NCI-H526 (cell line): ENCODE results near the gene PID1.
"Not testable (repeated sequence)": the region's sequence is repeated elsewhere in the genome, so short reads cannot be mapped to it uniquely, and the experiment has no call there.

Experiments used
- DNase-seq, 2 experiments: peaks; one replicate each; lab custom pipeline; 2025; lab: John Stamatoyannopoulos, UW

The PID1 gene

GRCh38 chr2:229111744-229112143, 159.3 kb downstream of the PID1 start:
- DNase-seq: no peak

- no peak for DNase-seq
Measured at GRCh38 chr2:229109195-229109594, 161.9 kb downstream of the PID1 start.

DNA sequence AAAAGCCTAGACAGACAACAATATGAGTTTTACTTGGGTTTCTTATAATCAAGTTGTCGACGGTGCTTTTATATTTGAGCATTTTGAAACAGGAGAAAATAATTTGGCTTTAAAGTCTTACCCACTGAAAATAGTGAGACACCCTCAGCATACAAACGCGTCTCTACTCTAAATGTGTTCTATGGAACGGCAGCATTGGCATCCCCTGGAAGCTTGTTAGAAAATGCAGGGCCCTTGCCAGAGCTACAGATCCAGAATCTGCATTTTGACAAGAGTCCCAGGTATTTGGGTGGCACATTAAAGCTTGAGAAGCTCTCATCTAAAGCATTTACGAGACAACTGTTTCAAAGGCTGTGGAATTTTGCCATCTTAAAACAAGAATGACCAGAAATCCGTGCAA, 163.5 kb downstream of the PID1 start:
- no peak for DNase-seq

DNA sequence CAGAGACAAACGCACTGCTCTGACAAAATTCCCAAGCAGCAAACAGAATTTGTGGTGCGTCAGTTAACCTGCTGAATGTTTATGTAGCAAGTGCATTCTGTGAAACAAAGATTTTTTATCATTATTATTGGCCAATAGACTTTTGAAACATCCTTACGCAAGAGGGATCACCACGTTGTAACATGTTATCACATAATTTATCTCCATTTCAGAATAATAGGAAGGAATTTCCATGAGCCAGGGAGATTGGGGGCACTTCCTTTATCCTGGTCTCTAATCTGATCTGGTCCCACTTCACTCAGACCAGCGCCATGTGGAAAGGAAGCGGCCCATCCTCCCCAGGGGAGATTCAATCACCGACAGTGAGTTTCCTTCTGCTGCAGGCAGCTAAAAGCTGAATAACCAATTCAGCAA, 166.1 kb downstream of the PID1 start:
- no peak for DNase-seq

GRCh38 chr2:229104025-229104424, 167.1 kb downstream of the PID1 start:
- DNase-seq: no peak

DNA sequence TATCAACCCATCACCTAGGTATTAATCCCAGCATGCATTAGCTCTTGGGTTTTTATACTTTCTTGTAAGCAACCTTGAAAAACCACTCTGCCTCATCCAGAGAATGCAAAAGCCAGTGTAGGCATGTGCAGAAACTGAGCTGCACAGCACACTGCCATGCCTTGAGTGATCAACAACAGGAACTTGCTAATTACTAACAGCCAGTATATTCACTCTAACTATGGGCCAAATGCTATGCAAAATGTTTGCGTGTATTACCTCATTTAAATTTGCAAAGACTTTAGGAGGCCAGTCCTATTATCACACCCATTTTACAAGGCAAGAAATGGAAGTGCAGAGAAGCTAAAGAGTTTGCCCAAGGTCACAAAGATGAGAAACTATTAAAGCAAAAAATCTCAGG, 169.8 kb downstream of the PID1 start:
- DNase-seq: no peak

DNA sequence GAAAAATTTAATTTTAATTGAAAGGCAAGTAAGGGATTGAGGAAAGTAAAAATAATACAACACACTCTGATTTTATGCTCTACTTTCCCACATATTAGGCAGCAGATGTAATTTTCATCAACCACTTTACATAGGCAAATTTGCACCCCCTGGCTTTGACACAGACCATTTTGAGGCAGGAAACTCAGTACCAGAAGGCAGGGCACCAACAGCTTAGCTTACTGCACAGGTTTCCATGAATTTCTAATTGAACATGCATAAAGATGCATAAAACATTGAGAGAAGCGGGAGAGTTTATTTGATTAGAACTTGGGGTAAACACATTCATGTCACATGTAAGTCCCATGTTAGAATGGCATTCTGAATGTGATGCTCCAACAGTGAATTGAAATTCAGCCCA, 171.9 kb downstream of the PID1 start:
- peak in 1 of 2 experiments; percentile 7 for DNase-seq

DNA sequence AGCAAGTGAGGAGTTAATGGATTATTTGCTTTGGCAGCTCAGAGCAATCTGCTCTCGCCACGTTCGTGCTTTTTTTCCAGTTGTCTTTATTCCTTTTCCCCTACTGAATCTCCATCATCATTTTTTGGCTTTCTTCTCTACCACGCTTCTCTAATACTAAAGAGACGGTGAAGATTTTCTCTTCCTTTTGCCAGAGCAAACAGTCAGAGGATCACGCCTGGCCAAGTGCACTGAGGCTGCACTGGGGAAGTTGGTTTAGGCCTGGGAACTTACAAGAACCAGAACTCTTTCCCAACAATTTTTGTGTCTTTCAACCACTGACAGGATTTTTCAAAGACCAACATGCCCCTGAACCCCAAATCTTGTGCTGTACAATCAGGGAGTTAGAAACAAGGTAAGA, 172.3 kb downstream of the PID1 start:
- DNase-seq: no peak

- DNase-seq: no peak
Measured at GRCh38 chr2:229096409-229097066, 174.5 kb downstream of the PID1 start.

- no peak for DNase-seq
Measured at GRCh38 chr2:229095472-229095871, 175.6 kb downstream of the PID1 start.

GRCh38 chr2:229090225-229090624, 180.9 kb downstream of the PID1 start:
- DNase-seq: no peak

- DNase-seq: no peak
Measured at GRCh38 chr2:229089776-229090175, 181.3 kb downstream of the PID1 start.

DNA sequence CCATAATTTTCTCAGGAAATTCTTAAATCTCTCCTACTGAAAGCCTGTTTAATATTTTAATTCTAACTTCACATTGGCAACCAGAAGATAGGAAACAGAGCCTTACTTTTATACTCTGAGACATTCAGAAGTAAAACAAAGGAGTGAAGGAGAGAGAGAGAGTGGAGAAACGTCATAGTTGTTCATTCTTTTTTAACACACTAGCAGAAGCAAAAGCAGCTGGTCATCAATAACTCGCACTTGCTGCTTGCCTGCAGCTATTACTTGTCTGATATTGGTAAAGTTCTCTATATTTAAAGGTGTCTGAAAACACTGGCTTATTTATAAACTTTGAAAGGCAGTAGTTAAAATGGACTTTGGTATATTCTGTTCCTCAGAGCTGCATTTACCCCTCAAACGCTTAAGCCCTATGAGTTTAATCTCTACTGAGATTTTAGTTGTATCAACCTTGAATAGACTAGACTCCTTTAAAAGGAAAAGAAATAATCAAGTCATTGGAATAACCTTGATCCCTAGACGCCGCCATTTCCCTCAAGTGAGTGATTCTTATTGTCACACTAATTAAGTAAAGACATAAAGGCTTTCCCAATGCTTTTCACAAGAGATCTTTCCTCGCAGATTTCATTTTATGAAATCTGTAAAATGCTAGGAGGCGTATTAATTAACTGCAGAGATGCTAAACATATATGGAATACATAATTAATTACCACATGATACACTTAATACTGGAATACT, 182.0 kb downstream of the PID1 start:
- DNase-seq: no peak

DNA sequence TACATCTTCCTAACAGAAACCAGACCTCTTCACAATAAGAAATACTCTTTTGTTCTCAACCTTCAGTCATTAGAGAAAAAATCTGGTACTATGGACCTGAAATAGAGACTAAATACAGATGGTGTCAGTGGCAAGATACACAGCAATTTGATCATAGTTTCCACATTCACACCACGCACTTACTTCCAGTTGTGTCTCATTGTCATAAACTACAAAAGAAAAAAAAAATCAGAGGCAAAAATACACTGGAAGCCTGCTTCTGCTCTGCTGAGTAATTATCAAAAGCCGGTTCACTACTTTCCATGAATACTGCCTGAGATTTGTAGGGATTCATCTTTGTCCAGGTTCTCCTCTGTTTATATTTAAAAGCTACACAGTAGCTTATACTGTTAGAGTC, 182.6 kb downstream of the PID1 start:
- DNase-seq: no peak

GRCh38 chr2:229087843-229088516, 183.1 kb downstream of the PID1 start:
- DNase-seq: no peak

DNA sequence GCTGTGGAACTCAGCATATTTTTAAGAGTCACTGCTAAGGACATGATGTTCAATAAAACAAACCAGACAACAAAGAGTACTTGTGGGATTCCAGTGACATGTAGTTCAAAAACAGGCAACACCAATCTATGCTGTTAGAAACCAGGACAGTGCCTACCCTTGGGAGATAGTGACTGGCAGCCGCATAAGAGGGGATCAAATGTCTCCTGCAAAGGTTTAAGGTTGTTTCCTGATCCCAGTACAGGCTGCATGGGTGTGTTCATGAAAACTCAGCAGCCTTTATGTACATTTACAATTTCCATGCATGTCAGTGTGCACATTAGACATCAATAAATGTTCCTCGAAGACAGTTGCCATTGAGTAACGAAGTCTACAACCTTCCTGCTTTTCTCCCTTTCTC, 183.8 kb downstream of the PID1 start:
- no peak for DNase-seq

DNA sequence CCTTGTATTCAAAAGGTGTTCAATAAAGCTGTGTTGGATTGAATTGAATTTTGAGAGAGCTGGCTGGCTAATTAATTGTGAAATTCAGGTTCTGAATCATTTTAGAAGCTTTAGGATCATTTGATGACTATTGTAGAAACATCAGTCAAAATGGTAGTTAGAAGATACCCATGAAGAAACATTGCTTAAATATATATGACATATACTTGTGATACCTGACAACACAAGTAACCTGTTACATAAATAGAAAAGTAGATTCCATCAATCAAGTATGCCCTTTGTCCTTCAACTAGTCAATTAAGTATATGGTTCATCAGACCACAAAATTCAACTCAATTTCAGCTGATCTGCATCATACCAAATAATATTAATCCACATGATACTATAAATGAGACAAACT, 185.6 kb downstream of the PID1 start:
- DNase-seq: no peak

DNA sequence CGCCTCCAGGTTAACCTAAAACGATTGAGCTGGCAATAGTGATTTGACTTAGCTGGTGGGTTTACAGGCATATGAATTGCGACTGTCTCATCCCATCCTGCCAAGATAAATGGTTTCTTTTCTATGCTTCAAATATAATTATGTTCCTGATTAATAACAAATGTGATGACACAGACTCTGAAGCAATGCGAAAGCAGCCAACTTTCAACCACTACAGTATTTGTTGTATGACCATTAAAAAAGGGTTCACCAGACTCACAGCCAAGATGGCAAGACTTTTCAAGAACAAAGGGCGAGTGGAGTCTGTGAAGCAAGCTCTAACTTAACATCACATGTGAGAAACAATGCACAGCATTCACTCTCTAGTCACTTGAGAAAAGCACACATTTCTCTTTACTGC, 186.6 kb downstream of the PID1 start:
- DNase-seq: no peak

GRCh38 chr2:229083606-229084340, 187.3 kb downstream of the PID1 start:
- no peak for DNase-seq

DNA sequence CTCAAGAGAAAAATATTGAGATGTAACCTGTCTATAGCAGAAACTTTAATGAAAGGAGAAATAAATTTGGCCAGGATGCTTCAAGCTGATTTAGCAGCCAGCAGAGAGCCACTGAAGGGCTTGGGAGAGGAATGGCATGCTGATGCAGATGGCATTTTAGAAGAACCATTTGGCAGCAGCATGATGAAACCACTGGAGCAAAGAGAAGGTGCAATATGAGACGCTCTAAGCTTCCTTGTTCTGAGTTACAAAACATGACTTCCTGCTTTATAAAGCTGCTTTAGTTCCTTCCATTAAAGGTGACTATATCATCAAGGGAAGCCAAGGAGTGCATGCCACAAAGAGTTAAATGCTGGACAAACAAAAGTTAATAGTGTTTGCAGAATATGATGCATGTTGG, 189.7 kb downstream of the PID1 start:
- DNase-seq: no peak

DNA sequence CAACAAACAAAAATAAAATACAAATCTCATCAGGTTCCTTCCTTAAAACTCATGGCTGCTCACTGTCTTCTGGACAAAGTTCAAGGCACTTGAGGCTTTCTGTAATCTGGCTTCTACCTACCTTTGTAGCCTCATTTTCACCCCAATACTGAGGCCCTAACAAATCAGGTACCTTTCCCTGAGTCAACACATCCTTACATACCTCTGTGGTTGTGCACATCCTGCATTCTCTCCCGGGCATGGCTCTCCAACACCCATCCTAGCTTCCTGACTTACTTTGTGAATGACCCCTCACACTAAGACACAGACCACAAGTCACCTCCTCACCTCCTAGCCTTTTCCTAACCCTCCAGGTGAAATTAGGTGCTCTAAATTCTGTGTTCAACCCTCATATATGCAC, 190.9 kb downstream of the PID1 start:
- no peak for DNase-seq

- DNase-seq: not testable (repeated sequence)
Measured at GRCh38 chr2:229076886-229077285, 194.2 kb downstream of the PID1 start.

- DNase-seq: no peak
Measured at GRCh38 chr2:229073935-229074334, 197.2 kb downstream of the PID1 start.
